ENCODE data around the gene FARP2. TPM values are rescaled to one million over a fixed set of nuclear protein-coding genes. Genes with fewer than 3 reads are reported as not detected.

The FARP2 gene
- total RNA-seq, 1 donor from 2014 or later = 67.7 TPM

- Mint-ChIP-seq H3K27me3 (ENCODE audit: unreplicated experiment) (peaks cover 11% of the 10 kb centered on the region), H3K36me3 (ENCODE audit: unreplicated experiment) (no peaks in the 10 kb centered on the region), H3K27ac (ENCODE audit: unreplicated experiment) (no peak overlapping the region), H3K9me3 (ENCODE audit: unreplicated experiment) (peaks cover 13% of the 10 kb centered on the region), H3K4me3 (ENCODE audit: unreplicated experiment) (no peak overlapping the region), H3K4me1 (ENCODE audit: low read depth, unreplicated experiment) (peaks cover 6% of the 10 kb centered on the region)
- DNase-seq = no peak
- TF ChIP-seq, protein P1, sequence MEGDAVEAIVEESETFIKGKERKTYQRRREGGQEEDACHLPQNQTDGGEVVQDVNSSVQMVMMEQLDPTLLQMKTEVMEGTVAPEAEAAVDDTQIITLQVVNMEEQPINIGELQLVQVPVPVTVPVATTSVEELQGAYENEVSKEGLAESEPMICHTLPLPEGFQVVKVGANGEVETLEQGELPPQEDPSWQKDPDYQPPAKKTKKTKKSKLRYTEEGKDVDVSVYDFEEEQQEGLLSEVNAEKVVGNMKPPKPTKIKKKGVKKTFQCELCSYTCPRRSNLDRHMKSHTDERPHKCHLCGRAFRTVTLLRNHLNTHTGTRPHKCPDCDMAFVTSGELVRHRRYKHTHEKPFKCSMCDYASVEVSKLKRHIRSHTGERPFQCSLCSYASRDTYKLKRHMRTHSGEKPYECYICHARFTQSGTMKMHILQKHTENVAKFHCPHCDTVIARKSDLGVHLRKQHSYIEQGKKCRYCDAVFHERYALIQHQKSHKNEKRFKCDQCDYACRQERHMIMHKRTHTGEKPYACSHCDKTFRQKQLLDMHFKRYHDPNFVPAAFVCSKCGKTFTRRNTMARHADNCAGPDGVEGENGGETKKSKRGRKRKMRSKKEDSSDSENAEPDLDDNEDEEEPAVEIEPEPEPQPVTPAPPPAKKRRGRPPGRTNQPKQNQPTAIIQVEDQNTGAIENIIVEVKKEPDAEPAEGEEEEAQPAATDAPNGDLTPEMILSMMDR (IDR thresholded peaks at IDR 0.05; ENCODE audit: partially characterized antibody, unreplicated experiment) = no peak
Observed at GRCh38 chr2:241493092-241493491, 137.0 kb downstream of the FARP2 start.

DNA sequence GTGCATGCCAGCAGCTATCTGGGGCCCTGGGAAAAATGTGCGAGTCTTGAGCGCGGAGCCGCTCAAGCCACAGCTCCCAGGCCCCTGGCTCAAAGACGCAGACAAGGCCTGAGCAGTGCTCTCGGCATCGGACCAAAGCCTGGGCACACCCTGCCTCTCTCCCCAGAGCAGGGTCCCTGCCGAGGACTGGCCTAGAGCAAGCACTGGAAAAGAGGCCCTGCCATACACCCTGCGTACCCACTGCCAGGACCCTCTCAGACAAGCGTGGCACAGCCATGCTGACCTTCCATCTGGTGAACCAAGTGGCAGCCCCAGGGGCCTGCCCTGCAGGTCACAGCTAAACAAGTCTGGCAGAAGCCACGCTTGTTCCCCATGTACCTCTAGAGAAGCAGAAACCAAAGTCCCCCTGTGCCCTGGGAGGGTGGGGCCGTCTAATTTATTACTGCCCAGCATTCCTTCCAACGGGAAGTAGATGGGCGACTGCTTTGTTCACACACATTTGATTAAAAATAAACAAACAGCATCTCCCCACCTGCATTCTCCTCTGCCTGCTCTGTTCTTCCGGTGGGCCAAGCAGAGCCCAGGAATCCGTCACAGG, 138.3 kb downstream of the FARP2 start:
- no peak for DNase-seq
- Mint-ChIP-seq H3K4me3 (ENCODE audit: unreplicated experiment) (no peak overlapping the region), H3K27me3 (ENCODE audit: unreplicated experiment) (peaks cover 11% of the 10 kb centered on the region), H3K9me3 (ENCODE audit: unreplicated experiment) (peaks cover 13% of the 10 kb centered on the region), H3K36me3 (ENCODE audit: unreplicated experiment) (no peaks in the 10 kb centered on the region), H3K27ac (ENCODE audit: unreplicated experiment) (no peak overlapping the region), H3K4me1 (ENCODE audit: low read depth, unreplicated experiment) (peaks cover 6% of the 10 kb centered on the region)
- TF ChIP-seq, protein P1 (IDR thresholded peaks at IDR 0.05; ENCODE audit: partially characterized antibody, unreplicated experiment) = no peak

- DNase-seq = no peak
- no peak overlapping the region for H3K27ac Mint-ChIP-seq (ENCODE audit: unreplicated experiment)
- peaks cover 11% of the 10 kb centered on the region for H3K9me3 Mint-ChIP-seq (ENCODE audit: unreplicated experiment)
- H3K27me3 Mint-ChIP-seq (ENCODE audit: unreplicated experiment) = peaks cover 9% of the 10 kb centered on the region
- peaks cover 6% of the 10 kb centered on the region for H3K4me1 Mint-ChIP-seq (ENCODE audit: low read depth, unreplicated experiment)
- TF ChIP-seq, protein P1 (IDR thresholded peaks at IDR 0.05; ENCODE audit: partially characterized antibody, unreplicated experiment) = no peak
- no peak overlapping the region for H3K4me3 Mint-ChIP-seq (ENCODE audit: unreplicated experiment)
- H3K36me3 Mint-ChIP-seq (ENCODE audit: unreplicated experiment) = no peaks in the 10 kb centered on the region
Observed at GRCh38 chr2:241495172-241496002, 139.3 kb downstream of the FARP2 start.

DNA sequence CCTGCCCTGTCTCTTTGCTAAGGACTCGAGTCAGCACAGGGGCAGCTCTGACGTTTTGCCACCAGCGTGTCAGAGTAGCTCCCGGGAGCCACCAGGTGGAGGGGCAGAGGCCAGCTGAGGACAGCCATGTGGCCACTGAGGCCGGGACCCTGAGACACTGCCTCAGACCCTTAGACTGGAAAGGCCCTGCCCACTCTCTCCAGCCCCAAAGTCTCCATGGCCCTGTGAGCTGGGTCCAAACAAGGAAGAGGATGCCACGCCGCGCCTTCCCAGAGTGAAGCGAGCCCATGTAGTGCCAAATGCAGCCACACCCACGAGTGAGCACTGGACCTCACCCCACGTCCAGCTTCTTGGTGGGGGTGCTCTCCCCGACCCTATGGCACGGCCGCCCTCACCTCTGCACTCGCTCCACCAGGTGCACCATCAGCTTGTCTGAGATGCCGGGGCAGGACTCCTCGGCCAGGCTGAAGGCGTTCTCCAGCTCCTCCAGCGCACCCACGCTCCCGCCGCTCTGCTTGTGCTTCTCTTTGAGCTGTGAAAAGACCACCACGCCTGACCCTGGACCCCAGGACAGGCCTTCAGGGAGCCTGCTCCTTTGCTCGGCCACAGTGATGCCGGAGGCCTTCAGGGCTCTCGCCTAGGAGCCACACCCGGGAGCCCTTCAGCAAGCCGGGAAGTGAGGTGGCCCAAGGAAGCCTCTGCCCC, 140.1 kb downstream of the FARP2 start:
- peaks cover 4% of the 10 kb centered on the region for H3K27me3 Mint-ChIP-seq (ENCODE audit: unreplicated experiment)
- H3K27ac Mint-ChIP-seq (ENCODE audit: unreplicated experiment) = no peak overlapping the region
- peaks cover 3% of the 10 kb centered on the region for H3K4me1 Mint-ChIP-seq (ENCODE audit: low read depth, unreplicated experiment)
- H3K36me3 Mint-ChIP-seq (ENCODE audit: unreplicated experiment) = no peaks in the 10 kb centered on the region
- H3K4me3 Mint-ChIP-seq (ENCODE audit: unreplicated experiment) = no peak overlapping the region
- no peak for DNase-seq
- TF ChIP-seq, protein P1 (IDR thresholded peaks at IDR 0.05; ENCODE audit: partially characterized antibody, unreplicated experiment) = no peak
- H3K9me3 Mint-ChIP-seq (ENCODE audit: unreplicated experiment) = peaks cover 8% of the 10 kb centered on the region
